ENCODE results near the gene BANF1.
"Not testable (repeated sequence)": the region's sequence is repeated elsewhere in the genome, so short reads cannot be mapped to it uniquely, and the experiment has no call there.

BANF1 gene

GRCh38 chr11:65992056-65992455 is 10.2 kb upstream of the BANF1 start:
- Histone ChIP-seq H3K4me1 (peaks cover 20% of the 10 kb centered on the region), H3K9me3 (no peaks in the 10 kb centered on the region), H4K20me1 (peaks cover 4% of the 10 kb centered on the region; the same call in 1 of the 2 replicates), H3K9ac (no peak overlapping the region), H3K4me3 (no peak overlapping the region), H3K27me3 (no peaks in the 10 kb centered on the region), H3K36me3 (peaks cover 36% of the 10 kb centered on the region), H3K4me2 (no peak overlapping the region), H3K27ac (no peak overlapping the region)
- TF ChIP-seq Cebpa-rat (IDR thresholded peaks at IDR 0.05): no peak

- Histone ChIP-seq H3K36me3 (peaks cover 55% of the 10 kb centered on the region), H3K4me1 (peaks cover 23% of the 10 kb centered on the region), H3K4me2 (no peak overlapping the region), H3K9me3 (no peaks in the 10 kb centered on the region), H3K27me3 (no peaks in the 10 kb centered on the region), H3K4me3 (no peak overlapping the region), H4K20me1 (peaks cover 33% of the 10 kb centered on the region), H3K9ac (no peak overlapping the region), H3K27ac (no peak overlapping the region)
- no peak for TF ChIP-seq Cebpa-rat (IDR thresholded peaks at IDR 0.05)
Observed at GRCh38 chr11:65997286-65997685, 5.0 kb upstream of the BANF1 start.

- peaks cover 44% of the 10 kb centered on the region for H3K4me1 ChIP-seq
- no peaks in the 10 kb centered on the region for H3K9me3 ChIP-seq
- H3K4me2 ChIP-seq: peak overlapping the region; percentile 86
- H3K4me3 ChIP-seq: peak overlapping the region; percentile 78
- no peak for TF ChIP-seq Cebpa-rat (IDR thresholded peaks at IDR 0.05)
- no peaks in the 10 kb centered on the region for H3K27me3 ChIP-seq
- H4K20me1 ChIP-seq: peaks cover 33% of the 10 kb centered on the region
- peaks cover 61% of the 10 kb centered on the region for H3K36me3 ChIP-seq
- H3K27ac ChIP-seq: peak overlapping the region; percentile 91
- H3K9ac ChIP-seq: peak overlapping the region; percentile 84
Observed at GRCh38 chr11:66002648-66003225, 434 bp downstream of the BANF1 start.

GRCh38 chr11:66003291-66003690 is 988 bp downstream of the BANF1 start:
- Histone ChIP-seq H3K4me2 (peak overlapping the region; percentile 86), H3K9me3 (no peaks in the 10 kb centered on the region), H3K9ac (peak overlapping the region; percentile 84), H3K36me3 (peaks cover 55% of the 10 kb centered on the region), H4K20me1 (peaks cover 33% of the 10 kb centered on the region), H3K27ac (peak overlapping the region; percentile 91), H3K4me3 (peak overlapping the region; percentile 78), H3K27me3 (no peaks in the 10 kb centered on the region), H3K4me1 (peaks cover 50% of the 10 kb centered on the region)
- TF ChIP-seq Cebpa-rat (IDR thresholded peaks at IDR 0.05): no peak

DNA sequence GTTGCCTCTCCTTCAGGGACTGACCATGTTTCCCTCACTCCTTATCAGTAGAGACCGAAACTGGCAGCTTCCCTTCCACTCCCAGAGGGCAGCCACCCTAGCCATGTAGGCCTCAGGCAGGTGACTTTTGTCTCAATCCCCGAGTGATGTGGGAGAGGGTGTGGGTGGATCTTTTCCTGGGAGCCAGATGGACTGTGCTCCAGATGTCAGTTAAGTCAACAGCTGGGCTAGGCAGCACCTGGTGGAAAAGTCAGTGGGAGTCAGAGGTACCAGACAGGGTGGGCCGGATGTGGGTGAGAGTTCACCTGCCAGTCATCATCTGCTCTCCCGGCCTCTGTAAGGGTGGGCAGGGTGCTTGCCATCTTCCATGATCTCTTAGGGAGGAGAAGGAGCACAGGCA is 1.9 kb downstream of the BANF1 start:
- H3K9me3 ChIP-seq: no peaks in the 10 kb centered on the region
- H3K36me3 ChIP-seq: peaks cover 46% of the 10 kb centered on the region
- no peak overlapping the region for H3K4me3 ChIP-seq
- H3K9ac ChIP-seq: no peak overlapping the region
- no peak for TF ChIP-seq Cebpa-rat (IDR thresholded peaks at IDR 0.05)
- H3K4me1 ChIP-seq: peaks cover 59% of the 10 kb centered on the region
- H3K27ac ChIP-seq: no peak overlapping the region
- peaks cover 24% of the 10 kb centered on the region for H4K20me1 ChIP-seq
- H3K4me2 ChIP-seq: no peak overlapping the region
- H3K27me3 ChIP-seq: no peaks in the 10 kb centered on the region

GRCh38 chr11:66006134-66006890 is 4.0 kb downstream of the BANF1 start:
- Histone ChIP-seq H3K27me3 (peaks cover 7% of the 10 kb centered on the region), H3K4me1 (peaks cover 45% of the 10 kb centered on the region), H3K4me2 (peak overlapping the region; percentile 61; the same call in 1 of the 2 replicates), H3K9me3 (no peaks in the 10 kb centered on the region), H4K20me1 (peaks cover 11% of the 10 kb centered on the region), H3K27ac (peak overlapping the region; percentile 46; the same call in 1 of the 2 replicates), H3K9ac (0 out of 2 replicates have a peak overlapping the region, but pooled peaks have one; percentile 36), H3K36me3 (peaks cover 33% of the 10 kb centered on the region), H3K4me3 (no peak overlapping the region)
- no peak for TF ChIP-seq Cebpa-rat (IDR thresholded peaks at IDR 0.05)

DNA sequence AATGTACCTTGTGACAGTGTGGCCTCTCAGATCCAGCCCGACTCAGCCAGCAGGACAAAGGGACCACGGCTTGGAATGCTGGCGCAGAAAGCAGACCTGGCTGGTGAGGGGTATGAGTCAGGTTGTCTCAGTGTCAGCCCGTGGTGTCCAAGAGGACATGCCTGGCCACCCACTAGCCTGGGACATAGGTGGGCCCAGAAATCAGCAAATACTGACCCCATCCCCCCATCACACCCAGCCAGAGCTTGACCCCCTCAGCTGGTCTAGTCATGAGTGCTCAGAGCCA is 4.5 kb downstream of the BANF1 start:
- Histone ChIP-seq H4K20me1 (peaks cover 11% of the 10 kb centered on the region), H3K4me1 (peaks cover 45% of the 10 kb centered on the region), H3K36me3 (peaks cover 33% of the 10 kb centered on the region), H3K9me3 (no peaks in the 10 kb centered on the region), H3K9ac (peak overlapping the region; percentile 36; the same call in 1 of the 2 replicates), H3K27ac (peak overlapping the region; percentile 46; the same call in 1 of the 2 replicates), H3K27me3 (peaks cover 13% of the 10 kb centered on the region), H3K4me3 (no peak overlapping the region), H3K4me2 (peak overlapping the region; percentile 61)
- TF ChIP-seq Cebpa-rat (IDR thresholded peaks at IDR 0.05): no peak

GRCh38 chr11:66007201-66007634 is 4.9 kb downstream of the BANF1 start:
- peak overlapping the region; percentile 46; the same call in 1 of the 2 replicates for H3K27ac ChIP-seq
- H3K27me3 ChIP-seq: peaks cover 16% of the 10 kb centered on the region
- peak overlapping the region; percentile 61 for H3K4me2 ChIP-seq
- peaks cover 11% of the 10 kb centered on the region for H4K20me1 ChIP-seq
- H3K9me3 ChIP-seq: no peaks in the 10 kb centered on the region
- H3K36me3 ChIP-seq: peaks cover 33% of the 10 kb centered on the region
- H3K4me1 ChIP-seq: peaks cover 45% of the 10 kb centered on the region
- TF ChIP-seq Cebpa-rat (IDR thresholded peaks at IDR 0.05): no peak
- H3K4me3 ChIP-seq: no peak overlapping the region
- H3K9ac ChIP-seq: peak overlapping the region; percentile 36; the same call in 1 of the 2 replicates

- Histone ChIP-seq H3K9me3 (no peaks in the 10 kb centered on the region), H3K36me3 (peaks cover 33% of the 10 kb centered on the region), H3K27me3 (peaks cover 18% of the 10 kb centered on the region), H3K27ac (0 out of 2 replicates have a peak overlapping the region, but pooled peaks have one; percentile 49), H3K9ac (no peak overlapping the region), H3K4me1 (peaks cover 47% of the 10 kb centered on the region), H3K4me2 (peak overlapping the region; percentile 61), H4K20me1 (peaks cover 6% of the 10 kb centered on the region), H3K4me3 (no peak overlapping the region)
- TF ChIP-seq Cebpa-rat (IDR thresholded peaks at IDR 0.05): no peak
Observed at GRCh38 chr11:66008095-66008467, 5.8 kb downstream of the BANF1 start.

GRCh38 chr11:66008468-66009101 is 6.3 kb downstream of the BANF1 start:
- no peak for TF ChIP-seq Cebpa-rat (IDR thresholded peaks at IDR 0.05)
- H3K9ac ChIP-seq: no peak overlapping the region
- H3K4me2 ChIP-seq: peak overlapping the region; percentile 61
- H3K27ac ChIP-seq: peak overlapping the region; percentile 49; the same call in 1 of the 2 replicates
- no peaks in the 10 kb centered on the region for H3K9me3 ChIP-seq
- peaks cover 30% of the 10 kb centered on the region for H3K36me3 ChIP-seq
- no peak overlapping the region for H3K4me3 ChIP-seq
- H3K4me1 ChIP-seq: peaks cover 44% of the 10 kb centered on the region
- peaks cover 1% of the 10 kb centered on the region for H4K20me1 ChIP-seq
- H3K27me3 ChIP-seq: peaks cover 18% of the 10 kb centered on the region

- not testable (repeated sequence) for H3K4me2 ChIP-seq, H4K20me1 ChIP-seq, H3K4me3 ChIP-seq, H3K9me3 ChIP-seq, H3K27ac ChIP-seq, H3K9ac ChIP-seq
- H3K4me1 ChIP-seq: peaks cover 42% of the 10 kb centered on the region
- H3K27me3 ChIP-seq: peaks cover 18% of the 10 kb centered on the region
- H3K36me3 ChIP-seq: peaks cover 17% of the 10 kb centered on the region
Observed at GRCh38 chr11:66010036-66010435, 7.7 kb downstream of the BANF1 start.
